Cerebellar cortex (tissue), 1 donor: Measurements from ENCODE around the gene EPB41L3.
A peak's percentile ranks its signal among the peaks of the same experiment; 100 is the strongest.
"Not testable (repeated sequence)": the region's sequence is repeated elsewhere in the genome, so short reads cannot be mapped to it uniquely, and the experiment has no call there.

Source experiments
- DNase-seq: peaks from one replicate; pipeline ENCODE4 v3.0.0-alpha.2; 2015; ENCODE audit warnings: low spot score

Gene EPB41L3

GRCh38 chr18:5530629-5531178 is 13.1 kb downstream of the EPB41L3 start:
- DNase-seq: no peak

- DNase-seq: no peak
Observed at GRCh38 chr18:5529471-5529870, 14.3 kb downstream of the EPB41L3 start.

- DNase-seq: no peak
Observed at GRCh38 chr18:5527603-5528002, 16.2 kb downstream of the EPB41L3 start.

- DNase-seq: peak; percentile 65
Observed at GRCh38 chr18:5524660-5525059, 19.1 kb downstream of the EPB41L3 start.

- DNase-seq: no peak
Observed at GRCh38 chr18:5521000-5521399, 22.8 kb downstream of the EPB41L3 start.

- no peak for DNase-seq
Observed at GRCh38 chr18:5520464-5520863, 23.3 kb downstream of the EPB41L3 start.

- DNase-seq: peak; percentile 63
Observed at GRCh38 chr18:5519448-5520298, 24.1 kb downstream of the EPB41L3 start.

GRCh38 chr18:5518899-5519371 is 24.9 kb downstream of the EPB41L3 start:
- DNase-seq: peak; percentile 70

GRCh38 chr18:5518179-5518770 is 25.5 kb downstream of the EPB41L3 start:
- DNase-seq: no peak

GRCh38 chr18:5516841-5517240 is 27.0 kb downstream of the EPB41L3 start:
- DNase-seq: no peak

- peak; percentile 46 for DNase-seq
Observed at GRCh38 chr18:5515011-5515784, 28.6 kb downstream of the EPB41L3 start.

- no peak for DNase-seq
Observed at GRCh38 chr18:5513947-5514346, 29.9 kb downstream of the EPB41L3 start.

- DNase-seq: no peak
Observed at GRCh38 chr18:5512176-5512575, 31.6 kb downstream of the EPB41L3 start.

GRCh38 chr18:5511541-5511940 is 32.3 kb downstream of the EPB41L3 start:
- DNase-seq: not testable (repeated sequence)

GRCh38 chr18:5510135-5510846 is 33.5 kb downstream of the EPB41L3 start:
- DNase-seq: no peak

GRCh38 chr18:5508821-5509220 is 35.0 kb downstream of the EPB41L3 start:
- DNase-seq: no peak

GRCh38 chr18:5507756-5508155 is 36.0 kb downstream of the EPB41L3 start:
- DNase-seq: no peak

GRCh38 chr18:5506174-5506573 is 37.6 kb downstream of the EPB41L3 start:
- no peak for DNase-seq

GRCh38 chr18:5503740-5504139 is 40.1 kb downstream of the EPB41L3 start:
- no peak for DNase-seq

- peak; percentile 48 for DNase-seq
Observed at GRCh38 chr18:5500158-5500939, 43.4 kb downstream of the EPB41L3 start.

GRCh38 chr18:5498452-5498851 is 45.3 kb downstream of the EPB41L3 start:
- DNase-seq: no peak
